Activated T-helper 1 cell treated with anti-CD3 and anti-CD28 coated beads, Interleukin-12 subunit alpha, Interleukin-12 subunit beta, Interleukin-2, Interleukin-4 antibody, amounts not matched to agents 30 ng/mL and 10 ng/mL and 1 ng/mL, durations not matched to agents 14 hours and 24 hours and 36 hours (primary cell): ENCODE results near the gene LRP1-AS. TPM values are rescaled to one million over a fixed set of nuclear protein-coding genes. Genes with fewer than 3 reads are reported as not detected.

Experiments
- DNase-seq: peaks from one replicate; pipeline ENCODE4 v3.0.0; 2021; ENCODE audit warnings: low spot score
- H3K27ac Mint-ChIP-seq: one replicate; pipeline ENCODE4 v1.8.0; 2021; ENCODE audit warnings: mild to moderate bottlenecking, mixed read lengths
- H3K27me3 Mint-ChIP-seq: one replicate; pipeline ENCODE4 v1.8.0; 2022; ENCODE audit warnings: mild to moderate bottlenecking, moderate library complexity, mixed read lengths; ENCODE audit not compliant: insufficient read depth
- H3K36me3 Mint-ChIP-seq: one replicate; pipeline ENCODE4 v1.8.0; 2021; ENCODE audit warnings: low read depth, mixed read lengths
- H3K4me1 Mint-ChIP-seq: one replicate; pipeline ENCODE4 v1.8.0; 2021; ENCODE audit warnings: low read depth, mixed read lengths
- H3K4me3 Mint-ChIP-seq: one replicate; pipeline ENCODE4 v1.8.0; 2021; ENCODE audit warnings: mild to moderate bottlenecking, moderate library complexity, mixed read lengths
- H3K9me3 Mint-ChIP-seq: one replicate; pipeline ENCODE4 v1.8.0; 2021; ENCODE audit warnings: mixed read lengths
- intact Hi-C: fragments of 100-400 bp; cut with micrococcal nuclease; formaldehyde crosslinking; loops from one replicate; pipeline ENCODE4 v1.15.1; 2024
- total RNA-seq: library from RNA; stranded (reverse); gene quantifications from 2 replicates; pipeline ENCODE4 v1.2.3, GENCODE V29; 2022

Gene LRP1-AS
- total RNA-seq, 1 donor from 2014 or later = not detected

DNA sequence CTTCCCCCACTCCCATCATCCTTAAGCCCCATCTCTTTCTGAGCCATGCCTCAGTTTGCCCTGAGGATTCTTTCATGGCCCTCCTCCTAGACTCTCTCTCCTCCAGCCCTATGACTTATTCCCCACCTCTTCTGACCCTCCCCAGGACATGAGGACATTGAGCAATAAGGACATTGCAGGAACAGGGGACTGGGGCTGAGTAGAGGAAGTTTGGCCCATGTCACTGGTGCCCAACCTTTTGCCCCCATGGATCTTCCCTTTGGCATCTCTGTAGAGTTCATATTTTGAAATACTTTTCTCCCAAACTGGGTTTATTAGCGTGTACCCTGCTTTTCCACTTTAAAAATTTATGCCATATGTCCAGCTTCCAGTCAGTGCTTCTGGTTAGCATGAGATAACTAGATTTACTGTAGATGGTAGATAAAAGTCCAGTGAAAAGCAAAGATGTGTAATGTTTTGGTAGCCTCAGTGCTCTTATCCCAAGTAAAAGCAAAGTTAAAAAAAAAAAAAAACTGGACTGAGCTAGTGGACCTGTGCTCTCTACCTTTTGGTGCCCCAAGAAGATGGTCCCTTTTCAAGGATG is 6.1 kb upstream of the LRP1-AS start:
- intact Hi-C loops = no loop called here
- Mint-ChIP-seq H3K27me3 (peaks cover 1% of the 10 kb centered on the region), H3K27ac (no peak overlapping the region), H3K9me3 (no peaks in the 10 kb centered on the region), H3K36me3 (no peaks in the 10 kb centered on the region), H3K4me3 (no peak overlapping the region), H3K4me1 (peaks cover 5% of the 10 kb centered on the region)
- DNase-seq = no peak

DNA sequence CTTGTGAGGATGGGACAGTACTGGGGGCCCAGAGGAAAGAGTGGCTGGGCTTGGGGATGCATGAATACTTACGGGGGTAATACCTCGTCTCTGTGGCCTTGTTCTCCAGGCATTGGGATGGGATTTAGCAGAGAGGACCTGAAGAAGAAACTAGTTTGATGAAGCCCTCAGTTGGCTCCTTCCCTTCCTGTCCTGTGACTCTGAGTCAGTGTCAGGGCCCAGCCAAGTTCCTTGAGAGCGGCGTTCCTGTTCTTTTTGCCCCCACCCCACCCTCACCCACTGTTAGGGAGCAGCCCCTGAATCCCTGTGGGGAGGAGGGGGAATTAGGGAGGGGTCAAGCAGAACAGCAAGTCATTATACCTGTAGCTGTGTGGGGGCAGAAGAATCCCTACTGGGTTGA is 5.2 kb upstream of the LRP1-AS start:
- H3K9me3 Mint-ChIP-seq = no peaks in the 10 kb centered on the region
- H3K36me3 Mint-ChIP-seq = no peaks in the 10 kb centered on the region
- no peak overlapping the region for H3K27ac Mint-ChIP-seq
- DNase-seq = no peak
- no peak overlapping the region for H3K4me3 Mint-ChIP-seq
- peaks cover 1% of the 10 kb centered on the region for H3K27me3 Mint-ChIP-seq
- peaks cover 2% of the 10 kb centered on the region for H3K4me1 Mint-ChIP-seq
- intact Hi-C loops = no loop called here

DNA sequence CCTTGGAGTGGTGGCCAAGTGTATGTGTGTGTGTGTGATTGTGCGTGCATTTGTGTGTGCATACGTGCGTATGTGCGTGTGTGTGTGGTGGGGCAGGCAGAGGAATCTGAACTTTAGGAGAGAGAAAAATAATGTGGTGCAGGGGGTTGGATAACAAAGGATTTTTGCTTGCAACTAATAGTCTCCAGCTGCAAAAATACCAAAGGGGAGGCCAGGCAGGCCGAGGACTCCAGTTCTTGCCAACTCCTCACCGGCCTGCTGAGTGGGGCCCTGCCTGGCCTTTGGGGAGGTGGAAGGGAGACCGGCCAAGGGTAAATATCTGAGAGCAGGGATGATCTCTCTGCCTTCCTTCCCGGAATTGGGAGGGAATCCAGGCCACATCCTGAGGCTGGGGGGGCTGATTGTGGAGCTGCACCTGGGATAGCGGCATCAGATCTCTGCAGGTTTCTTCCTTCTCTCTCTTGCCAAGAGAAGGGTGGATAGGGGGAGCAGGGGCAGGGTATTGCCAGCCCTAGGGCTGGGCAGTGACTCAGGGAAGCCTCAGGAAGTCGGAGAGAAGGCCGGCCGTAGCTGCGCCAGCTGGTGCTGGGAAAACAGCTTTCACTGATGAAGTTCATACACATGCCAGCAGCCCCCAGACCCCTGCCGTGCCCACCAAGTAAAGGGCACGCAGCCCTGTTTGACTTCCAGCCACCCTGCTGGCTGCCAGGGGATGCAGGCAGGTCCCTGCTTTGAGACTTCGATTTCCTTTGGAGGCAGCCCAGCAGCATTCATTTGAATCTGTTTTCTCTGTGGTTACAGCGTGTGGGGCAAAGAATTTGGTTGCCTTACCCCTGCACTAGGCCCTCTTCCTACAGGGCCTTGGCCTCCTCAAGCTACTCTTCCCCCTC is 4.6 kb upstream of the LRP1-AS start:
- H3K36me3 Mint-ChIP-seq = no peaks in the 10 kb centered on the region
- H3K27me3 Mint-ChIP-seq = peaks cover 1% of the 10 kb centered on the region
- H3K9me3 Mint-ChIP-seq = no peaks in the 10 kb centered on the region
- DNase-seq = no peak
- intact Hi-C loops = no loop called here
- H3K27ac Mint-ChIP-seq = no peak overlapping the region
- H3K4me1 Mint-ChIP-seq = no peaks in the 10 kb centered on the region
- no peak overlapping the region for H3K4me3 Mint-ChIP-seq

DNA sequence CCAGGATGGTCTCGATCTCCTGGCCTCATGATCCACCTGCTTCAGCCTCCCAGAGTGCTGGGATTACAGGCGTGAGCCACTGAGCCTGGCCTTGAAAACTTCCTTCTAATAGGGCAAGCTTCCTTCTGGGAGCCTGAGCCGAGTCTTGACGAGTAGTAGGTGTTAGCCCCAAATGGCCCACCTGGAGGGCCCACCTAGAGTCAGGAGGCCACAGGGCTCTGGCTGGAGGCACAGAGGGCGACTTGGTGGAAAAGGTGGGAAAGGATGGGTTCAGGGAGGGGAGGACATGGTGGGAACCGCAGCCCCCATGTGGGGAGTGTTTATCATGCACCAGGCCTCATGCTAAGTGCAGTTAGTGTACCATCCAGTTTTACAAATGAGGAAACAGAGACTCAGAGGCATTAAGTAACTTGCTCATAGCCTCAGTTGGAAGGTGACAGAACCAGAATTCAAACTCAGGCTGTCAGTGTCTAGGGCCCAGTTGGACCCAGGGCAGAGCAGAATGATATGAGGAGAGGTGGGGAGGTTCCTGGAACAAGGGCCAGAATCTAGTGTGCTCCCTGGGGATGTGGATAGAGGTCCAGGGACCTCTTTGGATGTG is 3.1 kb upstream of the LRP1-AS start:
- no peak for DNase-seq
- H3K27ac Mint-ChIP-seq = no peak overlapping the region
- no peak overlapping the region for H3K4me3 Mint-ChIP-seq
- peaks cover 1% of the 10 kb centered on the region for H3K27me3 Mint-ChIP-seq
- H3K4me1 Mint-ChIP-seq = no peaks in the 10 kb centered on the region
- H3K9me3 Mint-ChIP-seq = no peaks in the 10 kb centered on the region
- H3K36me3 Mint-ChIP-seq = no peaks in the 10 kb centered on the region
- intact Hi-C loops = no loop called here

DNA sequence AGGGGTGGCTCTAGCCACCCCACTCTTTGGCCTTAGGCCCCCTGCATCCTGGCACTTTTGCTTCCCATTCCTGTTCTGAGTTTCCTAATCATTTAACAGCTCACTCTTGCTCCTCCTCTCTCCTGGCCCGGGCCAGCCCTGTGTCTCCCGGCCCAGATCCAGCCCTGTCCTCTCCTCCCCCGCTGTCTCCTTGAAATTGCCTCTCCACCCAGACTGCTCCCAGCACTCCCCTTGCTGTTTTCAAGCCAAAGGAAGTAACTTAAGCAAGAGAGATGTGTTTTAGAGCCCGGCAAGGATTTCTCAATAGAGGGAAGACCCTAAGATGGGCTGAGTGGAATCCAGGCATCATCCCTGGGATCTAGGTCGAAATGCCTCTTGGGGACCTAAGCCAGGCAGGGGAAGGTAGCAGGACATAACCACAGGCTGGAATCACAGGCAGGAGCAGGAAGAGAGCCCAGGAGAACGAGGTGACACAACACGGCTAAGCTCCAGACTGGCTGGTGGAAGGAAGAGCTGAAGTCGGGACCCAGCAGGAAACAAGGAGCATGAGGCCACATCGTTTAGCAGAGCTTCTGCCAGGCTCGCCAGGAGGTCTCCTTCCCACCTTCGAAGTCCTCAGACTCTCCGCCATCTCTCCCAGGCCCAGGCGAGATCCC is 2.0 kb upstream of the LRP1-AS start:
- Mint-ChIP-seq H3K9me3 (no peaks in the 10 kb centered on the region), H3K4me3 (no peak overlapping the region), H3K36me3 (no peaks in the 10 kb centered on the region), H3K27ac (no peak overlapping the region), H3K27me3 (peaks cover 2% of the 10 kb centered on the region), H3K4me1 (no peaks in the 10 kb centered on the region)
- no peak for DNase-seq
- intact Hi-C loops = no loop called here

DNA sequence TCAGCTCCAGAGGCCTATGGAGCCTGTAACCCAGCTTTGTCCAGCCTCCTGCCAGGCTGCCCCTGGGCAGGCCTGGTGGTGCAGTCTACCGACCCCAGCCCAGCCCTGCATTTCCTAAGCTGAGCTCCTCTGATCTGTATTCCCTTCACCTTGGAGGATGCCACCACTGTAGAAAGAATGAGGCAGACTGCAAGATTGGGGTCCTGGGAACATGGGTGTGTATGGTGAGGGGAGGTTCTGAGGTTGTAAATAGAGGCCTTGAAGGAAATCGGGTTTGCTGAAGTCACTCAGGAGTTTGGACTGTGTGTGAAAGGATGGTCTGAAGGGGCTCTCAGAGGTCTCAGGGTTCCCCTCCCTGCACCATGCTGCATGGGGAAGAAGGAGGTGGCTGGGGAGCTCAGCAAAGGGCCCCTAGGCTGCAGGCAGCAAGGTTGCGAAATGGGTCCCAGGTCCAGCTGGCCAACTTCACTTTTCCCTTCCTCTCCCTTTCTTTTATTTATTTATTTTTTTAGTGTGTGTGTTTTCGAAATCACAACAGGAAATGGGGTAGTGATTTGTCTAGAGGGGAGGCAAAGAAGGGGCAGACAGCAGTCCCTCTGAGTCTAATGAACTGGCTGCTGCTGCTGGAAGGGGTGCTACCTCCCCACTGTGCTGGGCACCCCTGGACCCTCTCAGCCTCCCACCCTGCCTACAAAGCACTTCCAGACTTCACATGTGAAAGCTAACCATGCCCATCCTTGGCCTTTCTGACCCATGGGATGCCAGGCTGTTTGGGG is 1.2 kb upstream of the LRP1-AS start:
- no peaks in the 10 kb centered on the region for H3K36me3 Mint-ChIP-seq
- DNase-seq = no peak
- H3K27me3 Mint-ChIP-seq = peaks cover 3% of the 10 kb centered on the region
- H3K4me1 Mint-ChIP-seq = no peaks in the 10 kb centered on the region
- no peaks in the 10 kb centered on the region for H3K9me3 Mint-ChIP-seq
- intact Hi-C loops = no loop called here
- H3K27ac Mint-ChIP-seq = no peak overlapping the region
- H3K4me3 Mint-ChIP-seq = no peak overlapping the region

DNA sequence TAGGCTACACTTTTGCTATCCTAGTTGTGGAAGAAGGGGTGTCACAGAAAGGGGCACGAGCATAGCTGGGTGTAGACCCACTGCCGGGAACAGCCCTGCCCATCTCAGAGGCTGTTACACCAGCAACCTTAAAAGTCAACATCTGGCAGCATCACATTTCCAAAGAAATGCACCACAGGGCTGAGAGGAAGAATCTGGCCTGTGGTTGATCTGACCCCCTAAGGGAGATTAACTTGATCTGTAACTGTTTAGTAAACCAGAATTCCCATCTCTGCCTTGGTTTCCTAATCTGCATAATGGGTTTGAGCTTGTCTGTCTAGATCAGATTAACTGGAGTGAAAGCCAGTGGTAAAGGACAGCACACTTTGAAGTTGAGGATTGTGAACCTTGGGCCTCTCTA is 1.3 kb downstream of the LRP1-AS start:
- Mint-ChIP-seq H3K9me3 (no peaks in the 10 kb centered on the region), H3K4me1 (no peaks in the 10 kb centered on the region), H3K27me3 (peaks cover 3% of the 10 kb centered on the region), H3K27ac (no peak overlapping the region), H3K36me3 (no peaks in the 10 kb centered on the region), H3K4me3 (no peak overlapping the region)
- intact Hi-C loops = no loop called here
- DNase-seq = no peak

DNA sequence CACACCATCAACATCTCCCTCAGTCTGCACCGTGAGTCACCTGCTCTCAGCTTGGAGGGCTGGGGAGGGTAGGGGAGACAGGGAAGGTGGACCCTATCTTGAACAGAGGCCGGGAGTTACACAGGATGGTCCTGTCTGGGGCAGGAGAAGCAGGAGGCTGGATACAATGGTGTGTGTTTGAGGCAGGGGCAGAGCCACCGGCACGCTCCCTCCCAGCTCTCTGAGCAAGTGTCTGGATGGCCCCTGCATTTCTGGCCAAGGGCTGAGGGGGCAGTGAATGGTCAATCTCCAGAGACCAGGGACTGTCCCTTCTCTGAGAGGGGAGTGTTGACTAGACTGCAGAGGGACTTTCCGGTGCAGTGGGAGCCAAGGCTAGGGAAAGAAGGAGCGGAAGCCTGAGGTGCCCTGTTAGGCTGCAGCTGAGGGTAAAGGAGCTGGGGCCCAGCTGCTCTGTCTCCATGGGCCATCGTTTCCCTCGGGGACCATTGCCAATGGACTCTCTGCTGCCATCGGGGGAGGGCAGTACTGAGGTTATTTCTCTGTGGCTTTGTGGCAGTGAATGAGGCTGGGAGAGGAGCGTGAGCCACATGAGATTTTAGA is 1.9 kb downstream of the LRP1-AS start:
- Mint-ChIP-seq H3K4me1 (no peaks in the 10 kb centered on the region), H3K9me3 (no peaks in the 10 kb centered on the region), H3K27me3 (peaks cover 1% of the 10 kb centered on the region), H3K36me3 (no peaks in the 10 kb centered on the region), H3K4me3 (no peak overlapping the region), H3K27ac (no peak overlapping the region)
- no peak for DNase-seq
- intact Hi-C loops = no loop called here

DNA sequence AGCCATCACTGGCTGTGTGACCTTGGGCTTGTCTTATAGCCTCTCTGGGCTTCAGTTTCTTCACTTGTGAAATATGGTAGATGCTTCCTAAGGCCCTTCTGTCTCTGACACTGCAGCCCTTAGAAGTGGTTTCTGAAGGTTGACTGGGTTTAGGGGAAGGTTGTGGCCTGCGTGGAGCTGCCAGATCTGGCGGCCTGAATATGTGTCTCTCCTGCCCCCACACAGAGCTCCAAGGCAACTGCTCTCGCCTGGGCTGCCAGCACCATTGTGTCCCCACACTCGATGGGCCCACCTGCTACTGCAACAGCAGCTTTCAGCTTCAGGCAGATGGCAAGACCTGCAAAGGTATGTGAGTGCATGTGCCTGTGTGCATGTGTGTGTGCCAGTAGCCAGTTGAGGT is 4.0 kb downstream of the LRP1-AS start:
- no peaks in the 10 kb centered on the region for H3K36me3 Mint-ChIP-seq
- H3K9me3 Mint-ChIP-seq = no peaks in the 10 kb centered on the region
- no peak overlapping the region for H3K4me3 Mint-ChIP-seq
- no peaks in the 10 kb centered on the region for H3K4me1 Mint-ChIP-seq
- DNase-seq = no peak
- H3K27me3 Mint-ChIP-seq = peaks cover 1% of the 10 kb centered on the region
- no peak overlapping the region for H3K27ac Mint-ChIP-seq
- intact Hi-C loops = no loop called here

DNA sequence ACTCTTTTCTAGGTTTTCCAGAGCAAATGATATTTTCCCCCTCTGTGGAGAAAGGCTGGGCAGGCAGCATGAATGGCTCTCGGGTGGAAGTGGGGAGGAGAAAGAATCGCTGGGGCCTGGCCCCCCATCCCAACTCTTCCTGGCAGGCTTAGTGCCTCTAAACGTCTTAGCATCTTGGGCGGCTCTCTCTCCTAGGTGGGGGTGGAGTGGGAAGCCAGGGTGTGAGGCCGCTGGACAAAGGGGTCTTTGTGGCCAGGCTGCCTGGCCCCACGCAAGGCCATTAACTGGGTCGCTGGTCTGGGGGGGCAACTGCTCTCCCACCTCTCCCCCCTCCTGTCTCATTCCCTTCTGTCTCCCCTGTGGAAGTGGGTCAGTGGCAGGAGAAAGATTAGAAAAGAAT is 4.7 kb downstream of the LRP1-AS start:
- no peak overlapping the region for H3K4me3 Mint-ChIP-seq
- H3K9me3 Mint-ChIP-seq = no peaks in the 10 kb centered on the region
- H3K36me3 Mint-ChIP-seq = no peaks in the 10 kb centered on the region
- H3K4me1 Mint-ChIP-seq = no peaks in the 10 kb centered on the region
- DNase-seq = no peak
- H3K27me3 Mint-ChIP-seq = peaks cover 4% of the 10 kb centered on the region
- intact Hi-C loops = no loop called here
- H3K27ac Mint-ChIP-seq = no peak overlapping the region

DNA sequence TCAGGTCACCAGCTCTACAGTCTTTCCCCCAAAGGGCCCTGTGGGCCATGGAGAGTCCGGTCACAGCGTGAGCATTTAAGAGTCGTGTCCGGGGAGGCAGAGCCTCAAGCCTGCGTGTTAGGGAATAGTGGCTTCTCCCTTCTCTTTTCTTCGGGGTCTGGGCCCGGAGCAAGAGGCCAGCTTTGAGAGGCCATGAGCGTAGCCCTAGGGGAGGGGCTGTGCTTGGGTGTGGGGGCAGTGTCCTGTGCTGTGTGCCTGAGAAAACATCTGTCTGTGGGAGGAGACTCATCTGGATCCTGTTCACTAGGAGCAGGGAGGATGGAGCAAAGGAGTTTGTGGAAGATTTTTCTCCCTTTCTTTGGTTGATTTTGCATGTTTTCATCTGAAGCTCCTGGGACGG is 5.3 kb downstream of the LRP1-AS start:
- Mint-ChIP-seq H3K27ac (no peak overlapping the region), H3K9me3 (no peaks in the 10 kb centered on the region), H3K36me3 (no peaks in the 10 kb centered on the region), H3K4me3 (no peak overlapping the region), H3K27me3 (peaks cover 4% of the 10 kb centered on the region), H3K4me1 (no peaks in the 10 kb centered on the region)
- intact Hi-C loops = no loop called here
- DNase-seq = no peak

DNA sequence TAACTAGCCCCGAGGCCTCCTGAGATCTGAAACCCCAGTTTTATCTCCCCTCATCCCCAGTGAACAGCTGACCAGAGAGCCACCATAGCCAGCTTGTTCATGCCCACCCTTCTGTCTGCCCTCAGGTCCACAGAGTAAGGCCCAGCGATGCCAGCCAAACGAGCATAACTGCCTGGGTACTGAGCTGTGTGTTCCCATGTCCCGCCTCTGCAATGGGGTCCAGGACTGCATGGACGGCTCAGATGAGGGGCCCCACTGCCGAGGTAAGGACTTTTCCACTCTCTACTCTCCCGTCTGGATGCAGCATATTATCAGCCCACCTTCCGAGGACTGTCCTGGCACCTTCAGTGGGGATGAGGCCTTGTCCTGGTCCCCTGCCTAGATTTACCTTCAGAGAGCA is 6.2 kb downstream of the LRP1-AS start:
- Mint-ChIP-seq H3K9me3 (no peaks in the 10 kb centered on the region), H3K4me1 (no peaks in the 10 kb centered on the region), H3K27ac (no peak overlapping the region), H3K4me3 (no peak overlapping the region), H3K27me3 (peaks cover 4% of the 10 kb centered on the region), H3K36me3 (no peaks in the 10 kb centered on the region)
- DNase-seq = no peak
- intact Hi-C loops = no loop called here
